Keratinocyte (primary cell): Measurements from ENCODE around the gene MBP.

Source experiments
- CTCF ChIP-seq, 3 experiments: IDR thresholded peaks in 1 of 3; conservative IDR thresholded peaks in 1 of 3; optimal IDR thresholded peaks in 1 of 3; 2 replicates in 2 of 3; 3 replicates in 1 of 3; pipeline versions ENCODE3 to v1.5.1; 2011; ENCODE audit warnings: low read length in 3 of 3, mild to moderate bottlenecking in 3 of 3, moderate library complexity in 2 of 3, control low read depth in 1 of 3, inconsistent platforms in 1 of 3; ENCODE audit not compliant: insufficient read depth in 2 of 3; ENCODE audit errors: extremely low read depth in 1 of 3
- EZH2 ChIP-seq: IDR thresholded peaks from one replicate; pipeline ENCODE4 v1.6.1; 2012; ENCODE audit warnings: inconsistent platforms, mild to moderate bottlenecking, low read length, moderate library complexity

- TF ChIP-seq CTCF (optimal IDR thresholded peaks at IDR 0.05 in 1 of 3, IDR thresholded peaks at IDR 0.05 in 1 of 3, conservative IDR thresholded peaks at IDR 0.05 in 1 of 3; ENCODE audit: extremely low read depth in 1 of 3, insufficient read depth in 2 of 3, low read length in 3 of 3) (no peak), EZH2 (no peak)
Measured at GRCh38 chr18:77087393-77088141, 45.0 kb downstream of the MBP start.
